Measurements from ENCODE around the gene RDH14.

- TF ChIP-seq CTCF (IDR thresholded peaks at IDR 0.05; ENCODE audit: low read depth, low read length, poor library complexity, severe bottlenecking) (no peak), EZH2phosphoT487 (IDR thresholded peaks at IDR 0.05; ENCODE audit: borderline replicate concordance, low read length) (no peak)
Measured at GRCh38 chr2:18516112-18516511, 44.3 kb downstream of the RDH14 start.

Measured in DOHH2 (cell line).